Breast epithelium (tissue), 4 donors: ENCODE data around the gene B4GALT2. TPM values are rescaled to one million over a fixed set of nuclear protein-coding genes. Genes with fewer than 3 reads are reported as not detected.

ENCODE experiments used
- DNase-seq, 2 donors: peaks; one replicate each; pipeline ENCODE4 v3.0.0-alpha.2; 2019; ENCODE audit warnings: low spot score in 2 of 2
- H3K27ac ChIP-seq, 2 donors: fragments of 200-600 bp; sonication (generic) in 1 of 2; one replicate each; pipeline ENCODE4 v1.5.1; 2016 to 2019; ENCODE audit warnings: mild to moderate bottlenecking in 1 of 2
- H3K27me3 ChIP-seq, 2 donors: fragments of 200-600 bp; sonication (generic) in 1 of 2; one replicate each; pipeline versions ENCODE4 v1.5.1 to v1.6.0; 2017 to 2019; ENCODE audit warnings: control low read depth in 1 of 2, mild to moderate bottlenecking in 1 of 2
- H3K36me3 ChIP-seq: fragments of 200-600 bp; one replicate; pipeline ENCODE4 v1.5.1; 2019
- H3K4me1 ChIP-seq, 2 donors: fragments of 200-600 bp; sonication (generic); one replicate each; pipeline ENCODE4 v1.5.1; 2016 to 2019; ENCODE audit warnings: control low read depth in 1 of 2
- H3K4me3 ChIP-seq, 3 donors: fragments of 200-600 bp; sonication (generic); 1 replicate in 2 of 3; 2 replicates in 1 of 3; pipeline ENCODE4 v1.5.1; 2016 to 2019; ENCODE audit warnings: mild to moderate bottlenecking in 3 of 3, moderate library complexity in 2 of 3
- H3K9me3 ChIP-seq, 2 donors: fragments of 200-600 bp; sonication (generic) in 1 of 2; one replicate each; pipeline ENCODE4 v1.5.1; 2016 to 2019; ENCODE audit warnings: control low read depth in 1 of 2
- CTCF ChIP-seq, 3 donors: fragments of 450-650 bp; IDR thresholded peaks; one replicate each; pipeline ENCODE4 v1.5.1; 2016 to 2017; ENCODE audit warnings: antibody characterized with exemption in 3 of 3, mild to moderate bottlenecking in 3 of 3, moderate library complexity in 3 of 3
- POLR2A ChIP-seq: fragments of 450-650 bp; IDR thresholded peaks from one replicate; pipeline ENCODE4 v1.6.1; 2016; ENCODE audit warnings: antibody characterized with exemption, mild to moderate bottlenecking, moderate library complexity
- POLR2AphosphoS5 ChIP-seq, 3 donors: sonication (generic); formaldehyde crosslinking; IDR thresholded peaks; one replicate each; pipeline ENCODE4 v1.6.1; 2017; ENCODE audit warnings: antibody characterized with exemption in 3 of 3
- intact Hi-C: fragments of 100-400 bp; cut with DNase I; formaldehyde crosslinking; loops from one replicate; pipeline ENCODE4 v1.15.1; 2023; ENCODE audit warnings: low total_unique reads
- total RNA-seq, 3 donors: library from RNA; depleted of rRNA; stranded (reverse); fragments of >200 nt; gene quantifications; one replicate each; pipeline ENCODE4 v1.1.0, GENCODE V29; 2016

The B4GALT2 gene
- total RNA-seq, 3 donors from 2014 or later = 19.8 to 49.9 (median 37.0) TPM

- DNase-seq = no peak
- Histone ChIP-seq H3K4me3 (no peak overlapping the region), H3K36me3 (no peaks in the 10 kb centered on the region), H3K27ac (no peak overlapping the region), H3K4me1 (no peaks in the 10 kb centered on the region), H3K27me3 (no peaks in the 10 kb centered on the region), H3K9me3 (no peaks in the 10 kb centered on the region)
- intact Hi-C loops = no loop called here
- TF ChIP-seq POLR2AphosphoS5 (IDR thresholded peaks at IDR 0.05) (no peak), CTCF (IDR thresholded peaks at IDR 0.05) (no peak), POLR2A (no peak)
Observed at GRCh38 chr1:44040418-44040817, 61.4 kb downstream of the B4GALT2 start.

Other genes with a start within 250 kb of the B4GALT2 start
- 1 to 10 TPM in 2 of 3 donors, not detected in 1; 1.8 to 2.3 TPM for gene ARTN, start 45.4 kb upstream of the B4GALT2 start, total RNA-seq
- gene IPO13, start 32.3 kb upstream of the B4GALT2 start, total RNA-seq = 10 to 100 TPM; 18.4 to 23.0 (median 20.5) TPM
- gene DPH2, start 9.2 kb upstream of the B4GALT2 start, total RNA-seq = 10 to 100 TPM; 16.2 to 22.0 (median 18.3) TPM
- gene ATP6V0B, start 4.2 kb upstream of the B4GALT2 start, total RNA-seq = 100 to 1,000 TPM; 131 to 156 (median 155) TPM
- gene CCDC24, start 12.4 kb downstream of the B4GALT2 start, total RNA-seq = 10 to 100 TPM in 2 of 3 donors, 1 to 10 TPM in 1; 5.4 to 12.5 (median 12.3) TPM
- 1 to 10 TPM in 2 of 3 donors, under 1 TPM in 1; 0.32 to 5.1 (median 3.9) TPM for gene SLC6A9, start 52.3 kb downstream of the B4GALT2 start, total RNA-seq
- gene KLF17, start 139.6 kb downstream of the B4GALT2 start, total RNA-seq = not detected
- gene KLF18, start 162.4 kb downstream of the B4GALT2 start, total RNA-seq = not detected
- gene DMAP1, start 234.3 kb downstream of the B4GALT2 start, total RNA-seq = 10 to 100 TPM; 40.3 to 66.2 (median 51.4) TPM